Cardiac muscle cell (in vitro differentiated cells and primary cell): ENCODE results near the gene UGT1A8. TPM values are rescaled to one million over a fixed set of nuclear protein-coding genes. Genes with fewer than 3 reads are reported as not detected.

Experiments
- DNase-seq, 2 donors: peaks; one replicate each; pipeline versions ENCODE4 v3.0.0 to v3.0.0-alpha.2; 2010 to 2017; ENCODE audit warnings: low read depth in 1 of 2, low spot score in 1 of 2
- H3K27ac ChIP-seq: fragments of 200-600 bp; sonication (generic); 2 replicates; pipeline ENCODE4 v1.5.1; 2016
- H3K27me3 ChIP-seq: fragments of 200-600 bp; sonication (generic); 2 replicates; pipeline ENCODE4 v1.6.0; 2016; ENCODE audit warnings: control low read depth
- H3K36me3 ChIP-seq: fragments of 200-600 bp; sonication (generic); 2 replicates; pipeline ENCODE4 v1.5.1; 2016; ENCODE audit warnings: control low read depth
- H3K4me1 ChIP-seq: fragments of 200-600 bp; sonication (generic); 2 replicates; pipeline ENCODE4 v1.8.1; 2017; ENCODE audit warnings: low read depth, mild to moderate bottlenecking, mixed run types
- H3K4me3 ChIP-seq: fragments of 200-600 bp; sonication (generic); 2 replicates; pipeline ENCODE4 v1.5.1; 2016; ENCODE audit warnings: mild to moderate bottlenecking
- H3K9me3 ChIP-seq: fragments of 200-600 bp; sonication (generic); 2 replicates; pipeline ENCODE4 v1.5.1; 2017; ENCODE audit warnings: low read depth, mild to moderate bottlenecking, control low read depth
- polyA plus RNA-seq: library from polyadenylated mRNA; unstranded; fragments of >200 nt; fragmentation: Nextera tagmentation; extraction: Ambion mirVana; gene quantifications from 2 replicates; pipeline ENCODE4 v1.2.1, GENCODE V29; 2016
- total RNA-seq: library from RNA; depleted of rRNA; stranded (reverse); fragments of >200 nt; gene quantifications from 2 replicates; pipeline ENCODE4 v1.2.3, GENCODE V29; 2016
- TF ChIP-seq, protein P1 (sequence below): IDR thresholded peaks from 2 replicates; pipeline ENCODE4 v1.5.1; 2012; ENCODE audit warnings: low read depth, mild to moderate bottlenecking, low read length

Gene UGT1A8
- total and polyA plus RNA-seq, 2 experiments from 2014 or later: not detected

GRCh38 chr2:233798335-233799086 is 181.1 kb downstream of the UGT1A8 start:
- Histone ChIP-seq H3K36me3 (no peaks in the 10 kb centered on the region), H3K27me3 (no peaks in the 10 kb centered on the region), H3K27ac (no peak overlapping the region), H3K4me3 (no peak overlapping the region), H3K9me3 (no peaks in the 10 kb centered on the region), H3K4me1 (no peaks in the 10 kb centered on the region)
- no peak for DNase-seq
- TF ChIP-seq, protein P1, sequence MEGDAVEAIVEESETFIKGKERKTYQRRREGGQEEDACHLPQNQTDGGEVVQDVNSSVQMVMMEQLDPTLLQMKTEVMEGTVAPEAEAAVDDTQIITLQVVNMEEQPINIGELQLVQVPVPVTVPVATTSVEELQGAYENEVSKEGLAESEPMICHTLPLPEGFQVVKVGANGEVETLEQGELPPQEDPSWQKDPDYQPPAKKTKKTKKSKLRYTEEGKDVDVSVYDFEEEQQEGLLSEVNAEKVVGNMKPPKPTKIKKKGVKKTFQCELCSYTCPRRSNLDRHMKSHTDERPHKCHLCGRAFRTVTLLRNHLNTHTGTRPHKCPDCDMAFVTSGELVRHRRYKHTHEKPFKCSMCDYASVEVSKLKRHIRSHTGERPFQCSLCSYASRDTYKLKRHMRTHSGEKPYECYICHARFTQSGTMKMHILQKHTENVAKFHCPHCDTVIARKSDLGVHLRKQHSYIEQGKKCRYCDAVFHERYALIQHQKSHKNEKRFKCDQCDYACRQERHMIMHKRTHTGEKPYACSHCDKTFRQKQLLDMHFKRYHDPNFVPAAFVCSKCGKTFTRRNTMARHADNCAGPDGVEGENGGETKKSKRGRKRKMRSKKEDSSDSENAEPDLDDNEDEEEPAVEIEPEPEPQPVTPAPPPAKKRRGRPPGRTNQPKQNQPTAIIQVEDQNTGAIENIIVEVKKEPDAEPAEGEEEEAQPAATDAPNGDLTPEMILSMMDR: no peak

DNA sequence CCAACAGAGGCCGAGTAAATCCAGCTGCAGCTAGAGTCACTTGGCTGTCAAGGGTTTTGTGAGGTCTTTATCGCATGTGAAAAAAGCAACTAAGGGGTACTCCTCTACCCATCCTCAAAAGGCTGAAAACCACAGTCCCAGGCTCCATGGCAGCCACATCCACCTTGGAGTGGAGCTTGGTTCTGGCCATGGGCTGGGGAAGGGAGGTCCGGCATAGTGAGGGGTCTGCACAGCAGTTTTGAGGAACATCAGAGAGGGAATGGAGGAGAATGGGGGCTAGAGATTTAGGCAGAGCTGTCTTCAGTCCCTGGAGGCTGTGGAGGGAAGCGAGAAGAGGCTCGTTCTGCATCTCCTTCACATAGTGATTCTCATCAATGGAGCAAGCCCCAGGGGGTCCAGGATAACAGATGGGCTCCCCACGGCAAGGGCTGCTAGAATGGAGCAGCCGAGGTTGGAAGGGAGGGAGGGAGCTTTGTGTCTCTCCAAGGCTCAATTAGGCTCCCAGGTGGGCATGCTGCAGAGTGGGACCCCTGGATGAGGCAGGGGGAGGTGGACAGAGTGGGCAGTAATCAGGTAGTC is 181.7 kb downstream of the UGT1A8 start:
- Histone ChIP-seq H3K4me1 (no peaks in the 10 kb centered on the region), H3K9me3 (no peaks in the 10 kb centered on the region), H3K36me3 (no peaks in the 10 kb centered on the region), H3K4me3 (no peak overlapping the region), H3K27me3 (no peaks in the 10 kb centered on the region), H3K27ac (no peak overlapping the region)
- TF ChIP-seq, protein P1: no peak
- DNase-seq: no peak

DNA sequence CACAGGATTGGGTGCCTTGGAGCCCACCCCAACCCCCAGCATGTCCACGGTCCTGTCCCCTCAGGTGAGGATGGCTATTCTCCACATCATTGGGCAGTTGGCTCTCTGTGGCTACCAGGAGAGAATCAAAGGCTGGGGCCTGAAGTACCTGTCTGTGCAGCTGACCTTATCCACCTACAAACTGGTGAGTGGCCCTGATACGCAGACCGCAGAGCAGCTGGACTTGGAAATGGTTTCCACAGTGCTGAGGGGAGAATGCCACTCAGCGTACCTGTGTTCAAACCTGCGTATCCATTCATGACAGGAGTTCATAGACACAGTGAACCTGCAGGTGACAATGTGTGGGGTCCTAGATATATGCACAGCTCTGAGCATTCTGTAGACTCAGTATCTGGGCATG is 182.3 kb downstream of the UGT1A8 start:
- Histone ChIP-seq H3K4me1 (no peaks in the 10 kb centered on the region), H3K27ac (no peak overlapping the region), H3K36me3 (no peaks in the 10 kb centered on the region), H3K4me3 (no peak overlapping the region), H3K9me3 (no peaks in the 10 kb centered on the region), H3K27me3 (no peaks in the 10 kb centered on the region)
- TF ChIP-seq, protein P1: no peak
- no peak for DNase-seq

- Histone ChIP-seq H3K27ac (no peak overlapping the region), H3K9me3 (no peaks in the 10 kb centered on the region), H3K4me1 (no peaks in the 10 kb centered on the region), H3K36me3 (no peaks in the 10 kb centered on the region), H3K27me3 (no peaks in the 10 kb centered on the region), H3K4me3 (no peak overlapping the region)
- TF ChIP-seq, protein P1: no peak
- no peak for DNase-seq
Measured at GRCh38 chr2:233800208-233800607, 182.8 kb downstream of the UGT1A8 start.

DNA sequence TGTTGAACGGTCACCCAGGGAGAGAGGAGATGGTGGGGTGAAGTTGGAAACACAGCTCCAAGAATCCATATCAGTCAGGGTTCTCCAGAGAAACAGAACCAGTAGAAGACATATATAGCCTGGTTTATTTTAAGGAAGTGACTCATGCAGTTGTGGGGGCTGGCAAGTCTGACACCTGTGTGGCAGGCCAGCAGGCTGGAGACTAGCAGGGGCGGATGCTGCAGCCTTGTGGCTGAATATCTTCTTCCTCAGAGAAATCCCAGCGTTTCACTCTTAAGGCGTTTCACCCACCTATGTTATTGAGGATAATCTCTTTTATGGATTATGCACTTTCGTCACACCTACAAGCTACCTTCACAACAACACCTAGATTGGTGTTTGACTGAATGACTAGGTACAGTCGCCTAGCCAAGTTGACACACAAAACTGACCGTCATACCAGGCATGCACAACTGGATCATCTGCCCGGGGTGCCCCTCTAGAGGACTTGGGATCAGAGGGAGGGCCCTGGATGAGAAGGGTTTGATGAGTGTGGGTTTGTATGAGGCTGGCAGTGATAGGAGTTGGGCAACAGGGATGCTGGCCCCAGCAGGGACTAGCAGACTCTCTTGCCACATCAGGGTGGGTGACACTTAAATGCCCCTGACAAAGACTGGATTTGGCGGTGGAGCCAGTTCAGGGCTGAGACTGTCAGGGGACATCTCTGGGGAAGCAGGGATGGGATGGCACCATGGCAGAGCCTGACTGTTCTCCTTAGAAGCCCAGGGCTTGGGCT is 184.1 kb downstream of the UGT1A8 start:
- Histone ChIP-seq H3K4me3 (no peak overlapping the region), H3K36me3 (no peaks in the 10 kb centered on the region), H3K27me3 (no peaks in the 10 kb centered on the region), H3K27ac (no peak overlapping the region), H3K9me3 (no peaks in the 10 kb centered on the region), H3K4me1 (no peaks in the 10 kb centered on the region)
- TF ChIP-seq, protein P1: no peak
- DNase-seq: peak in 1 of 2 donors; percentile 32
